Sigmoid colon (tissue), 4 donors: ENCODE data around the gene NKX6-1.

Experiments used
- CTCF ChIP-seq, 4 experiments: fragments of 450-650 bp in 3 of 4; fragments of 200-600 bp in 1 of 4; IDR thresholded peaks; one replicate each; pipeline ENCODE4 v1.5.1; 2016 to 2019; ENCODE audit warnings: antibody characterized with exemption in 4 of 4, mild to moderate bottlenecking in 3 of 4, moderate library complexity in 2 of 4
- EP300 ChIP-seq, 4 donors: sonication (generic); formaldehyde crosslinking; IDR thresholded peaks; one replicate each; pipeline ENCODE4 v1.6.1; 2017; ENCODE audit warnings: antibody characterized with exemption in 4 of 4
- POLR2A ChIP-seq, 2 donors: fragments of 450-650 bp; IDR thresholded peaks; one replicate each; pipeline ENCODE4 v1.6.1; 2016; ENCODE audit warnings: antibody characterized with exemption in 2 of 2, mild to moderate bottlenecking in 2 of 2, moderate library complexity in 2 of 2

GRCh38 chr4:84502955-84503373 lies 3.9 kb upstream of the NKX6-1 start:
- TF ChIP-seq CTCF (IDR thresholded peaks at IDR 0.05) (no peak), POLR2A (IDR thresholded peaks at IDR 0.05) (no peak), EP300 (IDR thresholded peaks at IDR 0.05) (no peak)
